ENCODE measurements around the gene HDAC4. TPM values are rescaled to one million over a fixed set of nuclear protein-coding genes. Genes with fewer than 3 reads are reported as not detected.

HDAC4 gene
- total and polyA plus RNA-seq, 10 of the 15 experiments (the other 5 are each of a cell fraction or from before 2014, with no cell fraction given), result 0.22 to 15.7 (median 4.8) TPM

DNA sequence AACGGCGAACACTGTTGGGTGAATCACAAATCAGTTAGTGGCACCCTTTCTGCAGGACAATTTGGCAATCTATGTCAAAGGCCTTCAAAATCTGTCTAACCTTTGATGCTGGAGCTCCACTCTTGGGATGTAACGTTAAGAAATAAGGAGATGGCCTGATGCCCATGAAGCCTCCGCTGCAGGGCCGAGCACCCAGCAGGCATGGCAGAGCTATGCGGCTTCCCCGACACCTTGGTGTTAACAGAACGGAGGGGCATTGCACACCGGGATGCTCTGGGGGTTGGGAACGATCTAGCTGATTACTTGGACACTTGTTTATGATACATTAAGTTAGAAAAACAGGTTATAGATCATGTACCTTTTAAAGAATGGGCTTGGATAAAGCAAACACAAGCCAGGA is 265.3 kb downstream of the HDAC4 start:
- no peak overlapping the region for H2AFZ ChIP-seq (ENCODE audit: control insufficient read depth, low read depth, low read length)
- no peaks in the 10 kb centered on the region for H3K9me3 ChIP-seq (replicated peaks; ENCODE audit: control insufficient read depth, insufficient read depth, low read length)
- in situ Hi-C loops (cut with MboI) (no loop called here), intact Hi-C loops (cut with micrococcal nuclease; ENCODE audit: unreplicated experiment) (no loop called here)
- FAIRE-seq (no peak), ATAC-seq (no peak), DNase-seq (ENCODE audit: low read depth, low spot score) (no peak)
- RAD21 ChIA-PET (ENCODE audit: unreplicated experiment), result no interaction called here
- POLR2A ChIA-PET, result no interaction called here
- H3K27me3 ChIP-seq (replicated peaks in 1 of 2; ENCODE audit: control insufficient read depth in 2 of 2, insufficient read depth in 2 of 2, low read length in 1 of 2), result no peaks in the 10 kb centered on the region
- H3K27ac ChIP-seq (ENCODE audit: control insufficient read depth, insufficient read depth), result no peak overlapping the region
- H3K36me3 ChIP-seq (ENCODE audit: control insufficient read depth in 2 of 2, insufficient read depth in 2 of 2, low read length in 1 of 2), result peaks cover 0 to 2% of the 10 kb centered on the region in 2 experiments; a peak in 2 of 4 replicates
- H3K4me1 ChIP-seq (ENCODE audit: control insufficient read depth, insufficient read depth, low read length), result no peaks in the 10 kb centered on the region
- no peak overlapping the region for H3K9ac ChIP-seq (ENCODE audit: control insufficient read depth, insufficient read depth, low read length)
- no peak overlapping the region for H3K4me3 ChIP-seq
- H4K20me1 ChIP-seq (ENCODE audit: control insufficient read depth, insufficient read depth), result no peaks in the 10 kb centered on the region
- no peak overlapping the region for H3K4me2 ChIP-seq (ENCODE audit: control insufficient read depth, insufficient read depth)
- CTCF ChIA-PET, result no interaction called here
- no TSS peak for BruUV-seq (replicated peaks)
- SMC1A ChIA-PET (ENCODE audit: uncharacterized antibody, unreplicated experiment), result no interaction called here
- no peaks in the 10 kb centered on the region for H3K79me2 ChIP-seq (ENCODE audit: control insufficient read depth, insufficient read depth, low read length)
- 97% methylated on average over 10 of the region's 10 CpGs for WGBS (ENCODE audit: insufficient coverage, insufficient replicate concordance, low lambda C conversion rate, missing lambda C conversion rate)
- no peak for TF ChIP-seq NFYB (IDR thresholded peaks at IDR 0.05; ENCODE audit: insufficient read depth, low read depth, low read length)
- TF ChIP-seq SMAD1 (IDR thresholded peaks at IDR 0.05; ENCODE audit: low read depth, partially characterized antibody), result no peak
- no peak for TF ChIP-seq PAX8 (IDR thresholded peaks at IDR 0.05)
- no peak for TF ChIP-seq PAX5 (IDR thresholded peaks at IDR 0.05; ENCODE audit: borderline replicate concordance, low read depth, low read length)
- TF ChIP-seq, protein P1, sequence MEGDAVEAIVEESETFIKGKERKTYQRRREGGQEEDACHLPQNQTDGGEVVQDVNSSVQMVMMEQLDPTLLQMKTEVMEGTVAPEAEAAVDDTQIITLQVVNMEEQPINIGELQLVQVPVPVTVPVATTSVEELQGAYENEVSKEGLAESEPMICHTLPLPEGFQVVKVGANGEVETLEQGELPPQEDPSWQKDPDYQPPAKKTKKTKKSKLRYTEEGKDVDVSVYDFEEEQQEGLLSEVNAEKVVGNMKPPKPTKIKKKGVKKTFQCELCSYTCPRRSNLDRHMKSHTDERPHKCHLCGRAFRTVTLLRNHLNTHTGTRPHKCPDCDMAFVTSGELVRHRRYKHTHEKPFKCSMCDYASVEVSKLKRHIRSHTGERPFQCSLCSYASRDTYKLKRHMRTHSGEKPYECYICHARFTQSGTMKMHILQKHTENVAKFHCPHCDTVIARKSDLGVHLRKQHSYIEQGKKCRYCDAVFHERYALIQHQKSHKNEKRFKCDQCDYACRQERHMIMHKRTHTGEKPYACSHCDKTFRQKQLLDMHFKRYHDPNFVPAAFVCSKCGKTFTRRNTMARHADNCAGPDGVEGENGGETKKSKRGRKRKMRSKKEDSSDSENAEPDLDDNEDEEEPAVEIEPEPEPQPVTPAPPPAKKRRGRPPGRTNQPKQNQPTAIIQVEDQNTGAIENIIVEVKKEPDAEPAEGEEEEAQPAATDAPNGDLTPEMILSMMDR (IDR thresholded peaks at IDR 0.05 in 2 of 3, conservative IDR thresholded peaks at IDR 0.05 in 1 of 3; ENCODE audit: control insufficient read depth in 2 of 3, extremely low read depth in 1 of 3, insufficient read depth in 1 of 3, low read depth in 3 of 3, low read length in 3 of 3), result no peak
- TF ChIP-seq, protein P2, sequence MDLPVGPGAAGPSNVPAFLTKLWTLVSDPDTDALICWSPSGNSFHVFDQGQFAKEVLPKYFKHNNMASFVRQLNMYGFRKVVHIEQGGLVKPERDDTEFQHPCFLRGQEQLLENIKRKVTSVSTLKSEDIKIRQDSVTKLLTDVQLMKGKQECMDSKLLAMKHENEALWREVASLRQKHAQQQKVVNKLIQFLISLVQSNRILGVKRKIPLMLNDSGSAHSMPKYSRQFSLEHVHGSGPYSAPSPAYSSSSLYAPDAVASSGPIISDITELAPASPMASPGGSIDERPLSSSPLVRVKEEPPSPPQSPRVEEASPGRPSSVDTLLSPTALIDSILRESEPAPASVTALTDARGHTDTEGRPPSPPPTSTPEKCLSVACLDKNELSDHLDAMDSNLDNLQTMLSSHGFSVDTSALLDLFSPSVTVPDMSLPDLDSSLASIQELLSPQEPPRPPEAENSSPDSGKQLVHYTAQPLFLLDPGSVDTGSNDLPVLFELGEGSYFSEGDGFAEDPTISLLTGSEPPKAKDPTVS (IDR thresholded peaks at IDR 0.05; ENCODE audit: low read depth, low read length), result no peak
- TF ChIP-seq TCF3 (IDR thresholded peaks at IDR 0.05; ENCODE audit: borderline replicate concordance, insufficient read depth, low read depth, low read length), result no peak
- TF ChIP-seq ZNF622 (IDR thresholded peaks at IDR 0.05), result no peak
- no peak for TF ChIP-seq SMAD5 (IDR thresholded peaks at IDR 0.05; ENCODE audit: low read depth)
- TF ChIP-seq CHD1 (IDR thresholded peaks at IDR 0.05; ENCODE audit: low read depth, low read length), result no peak
- no peak for TF ChIP-seq CBX5 (IDR thresholded peaks at IDR 0.05; ENCODE audit: low read depth)
- no peak for TF ChIP-seq ZNF24 (IDR thresholded peaks at IDR 0.05)
- TF ChIP-seq, protein P3, sequence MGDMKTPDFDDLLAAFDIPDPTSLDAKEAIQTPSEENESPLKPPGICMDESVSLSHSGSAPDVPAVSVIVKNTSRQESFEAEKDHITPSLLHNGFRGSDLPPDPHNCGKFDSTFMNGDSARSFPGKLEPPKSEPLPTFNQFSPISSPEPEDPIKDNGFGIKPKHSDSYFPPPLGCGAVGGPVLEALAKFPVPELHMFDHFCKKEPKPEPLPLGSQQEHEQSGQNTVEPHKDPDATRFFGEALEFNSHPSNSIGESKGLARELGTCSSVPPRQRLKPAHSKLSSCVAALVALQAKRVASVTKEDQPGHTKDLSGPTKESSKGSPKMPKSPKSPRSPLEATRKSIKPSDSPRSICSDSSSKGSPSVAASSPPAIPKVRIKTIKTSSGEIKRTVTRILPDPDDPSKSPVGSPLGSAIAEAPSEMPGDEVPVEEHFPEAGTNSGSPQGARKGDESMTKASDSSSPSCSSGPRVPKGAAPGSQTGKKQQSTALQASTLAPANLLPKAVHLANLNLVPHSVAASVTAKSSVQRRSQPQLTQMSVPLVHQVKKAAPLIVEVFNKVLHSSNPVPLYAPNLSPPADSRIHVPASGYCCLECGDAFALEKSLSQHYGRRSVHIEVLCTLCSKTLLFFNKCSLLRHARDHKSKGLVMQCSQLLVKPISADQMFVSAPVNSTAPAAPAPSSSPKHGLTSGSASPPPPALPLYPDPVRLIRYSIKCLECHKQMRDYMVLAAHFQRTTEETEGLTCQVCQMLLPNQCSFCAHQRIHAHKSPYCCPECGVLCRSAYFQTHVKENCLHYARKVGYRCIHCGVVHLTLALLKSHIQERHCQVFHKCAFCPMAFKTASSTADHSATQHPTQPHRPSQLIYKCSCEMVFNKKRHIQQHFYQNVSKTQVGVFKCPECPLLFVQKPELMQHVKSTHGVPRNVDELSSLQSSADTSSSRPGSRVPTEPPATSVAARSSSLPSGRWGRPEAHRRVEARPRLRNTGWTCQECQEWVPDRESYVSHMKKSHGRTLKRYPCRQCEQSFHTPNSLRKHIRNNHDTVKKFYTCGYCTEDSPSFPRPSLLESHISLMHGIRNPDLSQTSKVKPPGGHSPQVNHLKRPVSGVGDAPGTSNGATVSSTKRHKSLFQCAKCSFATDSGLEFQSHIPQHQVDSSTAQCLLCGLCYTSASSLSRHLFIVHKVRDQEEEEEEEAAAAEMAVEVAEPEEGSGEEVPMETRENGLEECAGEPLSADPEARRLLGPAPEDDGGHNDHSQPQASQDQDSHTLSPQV (IDR thresholded peaks at IDR 0.05), result no peak
- TF ChIP-seq SUPT20H (IDR thresholded peaks at IDR 0.05; ENCODE audit: borderline replicate concordance, control insufficient read depth, low read depth, low read length), result no peak
- no peak for TF ChIP-seq KDM1A (IDR thresholded peaks at IDR 0.05; ENCODE audit: borderline replicate concordance)
- TF ChIP-seq TAF1 (IDR thresholded peaks at IDR 0.05; ENCODE audit: borderline replicate concordance, low read depth, low read length), result no peak

All from GM12878 (cell line).